Sigmoid colon (tissue), 4 donors: ENCODE results near the gene CEP104.

Source experiments
- CTCF ChIP-seq, 4 experiments: fragments of 450-650 bp in 3 of 4; fragments of 200-600 bp in 1 of 4; IDR thresholded peaks; one replicate each; pipeline ENCODE4 v1.5.1; 2016 to 2019; ENCODE audit warnings: antibody characterized with exemption in 4 of 4, mild to moderate bottlenecking in 3 of 4, moderate library complexity in 2 of 4
- EP300 ChIP-seq, 4 donors: sonication (generic); formaldehyde crosslinking; IDR thresholded peaks; one replicate each; pipeline ENCODE4 v1.6.1; 2017; ENCODE audit warnings: antibody characterized with exemption in 4 of 4
- POLR2A ChIP-seq, 2 donors: fragments of 450-650 bp; IDR thresholded peaks; one replicate each; pipeline ENCODE4 v1.6.1; 2016; ENCODE audit warnings: antibody characterized with exemption in 2 of 2, mild to moderate bottlenecking in 2 of 2, moderate library complexity in 2 of 2
- POLR2AphosphoS5 ChIP-seq, 4 donors: sonication (generic); formaldehyde crosslinking; IDR thresholded peaks; one replicate each; pipeline ENCODE4 v1.6.1; 2017; ENCODE audit warnings: antibody characterized with exemption in 4 of 4

GRCh38 chr1:3834701-3835100 is 22.3 kb downstream of the CEP104 start:
- TF ChIP-seq CTCF (IDR thresholded peaks at IDR 0.05) = no peak
- TF ChIP-seq POLR2A (IDR thresholded peaks at IDR 0.05) = no peak
- no peak for TF ChIP-seq POLR2AphosphoS5 (IDR thresholded peaks at IDR 0.05)
- TF ChIP-seq EP300 (IDR thresholded peaks at IDR 0.05) = no peak
